ENCODE data around the gene EXOC7.
A peak's percentile ranks its signal among the peaks of the same experiment; 100 is the strongest.

Gene EXOC7

DNA sequence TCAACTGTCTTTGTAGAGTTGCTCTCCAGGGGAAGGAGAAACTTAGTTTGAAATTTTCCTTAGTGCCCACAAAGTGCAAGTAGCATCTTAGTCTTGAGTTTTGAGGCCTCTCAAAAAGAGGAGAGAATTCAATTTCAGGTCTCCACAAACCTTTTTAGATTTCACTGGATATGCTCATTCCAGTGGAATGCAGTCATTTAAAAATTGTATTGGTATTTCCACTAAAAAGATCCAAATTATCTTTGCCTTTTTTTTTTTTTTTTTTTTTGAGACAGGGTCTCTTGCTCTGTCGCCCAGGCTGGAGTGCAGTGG is 44.4 kb upstream of the EXOC7 start:
- H3K27ac ChIP-seq = no peak overlapping the region
- TF ChIP-seq, protein P1, sequence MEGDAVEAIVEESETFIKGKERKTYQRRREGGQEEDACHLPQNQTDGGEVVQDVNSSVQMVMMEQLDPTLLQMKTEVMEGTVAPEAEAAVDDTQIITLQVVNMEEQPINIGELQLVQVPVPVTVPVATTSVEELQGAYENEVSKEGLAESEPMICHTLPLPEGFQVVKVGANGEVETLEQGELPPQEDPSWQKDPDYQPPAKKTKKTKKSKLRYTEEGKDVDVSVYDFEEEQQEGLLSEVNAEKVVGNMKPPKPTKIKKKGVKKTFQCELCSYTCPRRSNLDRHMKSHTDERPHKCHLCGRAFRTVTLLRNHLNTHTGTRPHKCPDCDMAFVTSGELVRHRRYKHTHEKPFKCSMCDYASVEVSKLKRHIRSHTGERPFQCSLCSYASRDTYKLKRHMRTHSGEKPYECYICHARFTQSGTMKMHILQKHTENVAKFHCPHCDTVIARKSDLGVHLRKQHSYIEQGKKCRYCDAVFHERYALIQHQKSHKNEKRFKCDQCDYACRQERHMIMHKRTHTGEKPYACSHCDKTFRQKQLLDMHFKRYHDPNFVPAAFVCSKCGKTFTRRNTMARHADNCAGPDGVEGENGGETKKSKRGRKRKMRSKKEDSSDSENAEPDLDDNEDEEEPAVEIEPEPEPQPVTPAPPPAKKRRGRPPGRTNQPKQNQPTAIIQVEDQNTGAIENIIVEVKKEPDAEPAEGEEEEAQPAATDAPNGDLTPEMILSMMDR (IDR thresholded peaks at IDR 0.05) = no peak
- no peak for DNase-seq (ENCODE audit: low spot score)
- H3K4me3 ChIP-seq = no peak overlapping the region

DNA sequence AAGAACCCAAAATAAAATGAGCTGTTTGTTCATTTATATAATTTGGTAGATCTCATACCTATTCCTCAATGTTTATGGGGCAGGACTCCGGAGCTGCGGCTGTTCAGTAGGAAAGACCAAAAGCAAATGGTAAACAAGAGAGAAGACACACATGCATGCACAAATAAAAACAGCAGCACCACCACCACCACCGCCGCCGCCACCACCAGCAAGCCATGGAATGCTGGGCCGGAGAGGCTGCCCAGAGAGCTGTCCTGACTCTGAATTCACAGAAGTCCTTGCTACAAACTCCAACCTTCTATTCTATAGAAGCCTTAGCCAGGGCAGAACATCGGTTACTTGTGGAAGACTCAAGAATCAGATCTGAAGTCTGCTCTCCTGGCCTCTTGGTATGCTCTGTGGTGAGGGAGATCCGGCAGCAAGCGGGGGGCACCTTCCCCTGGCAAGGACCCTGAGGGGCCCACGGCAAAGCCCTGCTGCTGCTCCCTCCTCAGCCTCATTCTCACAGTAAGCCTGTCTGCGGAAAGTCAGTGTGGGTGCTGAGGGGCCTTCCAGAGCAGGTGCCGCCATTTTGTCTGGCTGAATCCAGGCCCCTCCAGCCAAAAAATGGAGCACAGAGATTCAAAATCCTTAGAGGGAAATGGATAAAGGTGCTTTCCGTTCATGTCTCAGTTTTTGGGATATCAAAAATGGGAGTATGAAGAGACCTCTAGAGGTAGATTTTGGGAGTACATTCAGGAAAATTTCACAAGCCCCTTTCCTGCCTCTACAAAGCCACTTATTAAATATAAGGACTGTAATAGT is 43.8 kb upstream of the EXOC7 start:
- no peak overlapping the region for H3K4me3 ChIP-seq
- no peak overlapping the region for H3K27ac ChIP-seq
- TF ChIP-seq, protein P1 (IDR thresholded peaks at IDR 0.05) = peak; percentile 36
- no peak for DNase-seq (ENCODE audit: low spot score)

DNA sequence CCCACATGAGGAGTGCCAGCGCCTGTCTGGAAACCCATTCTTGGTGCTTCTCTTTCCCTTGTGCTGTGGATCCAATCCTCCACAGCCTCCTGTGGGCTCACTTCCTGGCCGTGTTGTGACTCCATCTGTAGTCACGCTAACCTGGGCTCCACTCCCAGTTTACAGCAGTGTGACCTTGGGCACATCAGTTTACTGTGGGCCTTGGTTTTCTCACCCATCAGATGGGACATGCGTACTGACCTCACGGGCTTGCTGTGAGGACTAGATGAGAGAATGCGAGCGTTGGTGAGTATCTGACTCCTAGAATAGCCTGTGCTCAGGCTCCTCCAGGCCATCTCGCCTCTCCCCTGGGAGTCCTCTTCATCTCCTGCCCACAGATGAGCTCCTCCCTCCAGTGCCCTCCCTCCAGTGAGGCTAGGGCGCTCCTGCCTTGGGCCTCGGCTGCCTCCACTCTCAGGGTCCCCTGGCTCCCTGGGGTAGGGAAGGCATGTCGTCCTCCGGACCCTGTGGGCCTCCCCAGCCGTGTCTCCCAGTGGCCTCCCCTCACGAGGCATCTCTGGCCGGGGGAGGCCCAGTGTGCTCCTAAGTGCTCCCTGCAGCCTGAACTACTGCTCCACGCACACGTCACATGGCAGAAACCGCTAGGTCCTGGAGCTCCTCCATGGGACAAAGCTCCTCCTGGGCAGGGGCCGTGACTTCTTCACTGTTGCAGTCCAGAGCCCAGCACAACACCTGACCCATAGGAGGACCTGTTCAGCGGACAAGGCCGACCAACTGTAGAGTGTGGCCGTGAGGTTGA is 42.7 kb upstream of the EXOC7 start:
- Histone ChIP-seq H3K27ac (no peak overlapping the region), H3K4me3 (no peak overlapping the region)
- DNase-seq (ENCODE audit: low spot score) = no peak
- TF ChIP-seq, protein P1 (IDR thresholded peaks at IDR 0.05) = no peak

DNA sequence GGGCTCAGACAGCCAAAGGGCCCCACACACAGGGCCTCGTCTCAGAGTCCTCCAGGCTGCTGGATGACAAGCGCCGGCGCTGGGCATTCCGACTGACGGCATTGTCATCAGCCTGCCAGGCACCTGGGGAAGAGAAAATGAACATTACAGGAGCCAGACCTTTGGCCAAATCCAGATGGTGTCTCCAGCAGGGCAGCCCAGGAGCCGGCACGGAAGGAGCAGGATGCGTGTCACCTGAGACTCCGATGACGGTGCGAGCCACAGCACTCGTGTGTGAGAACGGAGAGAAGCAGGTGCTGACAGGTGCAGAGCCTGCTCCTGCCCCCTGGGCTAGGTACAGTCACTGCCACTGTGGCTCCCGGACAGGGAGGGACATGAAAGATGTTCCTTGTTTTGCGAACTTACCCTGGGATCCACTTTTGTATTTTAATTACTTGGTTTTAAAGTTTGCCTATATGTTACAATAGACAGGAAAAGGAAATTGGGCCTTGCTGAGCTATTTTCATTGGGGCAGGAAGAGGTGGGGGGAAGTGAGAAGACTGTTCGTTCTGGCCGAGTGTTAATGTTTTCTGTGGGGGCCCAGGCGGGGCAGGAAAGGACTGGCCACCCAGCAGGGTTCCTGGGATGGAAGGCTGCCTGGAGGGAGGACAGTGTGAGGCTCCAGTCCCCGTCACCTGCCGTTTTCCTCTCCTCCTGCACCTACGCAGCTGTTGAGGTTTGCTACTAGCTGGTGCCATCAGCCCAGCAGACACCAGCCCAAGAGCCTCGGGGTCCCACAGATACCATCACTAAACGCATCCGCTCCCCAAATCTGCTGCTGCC is 41.9 kb upstream of the EXOC7 start:
- Histone ChIP-seq H3K4me3 (no peak overlapping the region), H3K27ac (no peak overlapping the region)
- no peak for DNase-seq (ENCODE audit: low spot score)
- TF ChIP-seq, protein P1 (IDR thresholded peaks at IDR 0.05) = no peak

DNA sequence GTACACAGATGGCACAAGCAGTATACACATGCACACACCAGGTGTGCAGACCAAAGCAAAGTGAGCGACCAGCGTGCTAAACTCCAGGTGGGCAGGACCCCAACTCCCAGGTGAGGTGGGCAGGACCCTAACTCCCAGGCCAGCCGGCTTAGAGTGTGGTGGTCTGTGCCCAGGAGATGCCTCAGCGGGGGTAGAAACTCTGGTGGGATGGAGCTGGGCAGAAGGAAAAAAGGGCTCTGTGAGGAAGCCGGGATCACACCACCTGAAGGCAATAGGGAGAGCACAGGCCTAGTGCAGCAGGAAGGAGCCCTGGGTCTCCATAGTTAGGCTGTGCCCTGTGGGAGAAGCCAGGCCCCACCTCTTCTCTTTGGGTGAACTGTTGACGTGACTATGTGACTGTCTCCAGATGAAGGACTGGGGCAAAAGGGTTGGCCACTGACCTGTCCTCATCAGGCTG is 39.0 kb upstream of the EXOC7 start:
- no peak overlapping the region for H3K27ac ChIP-seq

DNA sequence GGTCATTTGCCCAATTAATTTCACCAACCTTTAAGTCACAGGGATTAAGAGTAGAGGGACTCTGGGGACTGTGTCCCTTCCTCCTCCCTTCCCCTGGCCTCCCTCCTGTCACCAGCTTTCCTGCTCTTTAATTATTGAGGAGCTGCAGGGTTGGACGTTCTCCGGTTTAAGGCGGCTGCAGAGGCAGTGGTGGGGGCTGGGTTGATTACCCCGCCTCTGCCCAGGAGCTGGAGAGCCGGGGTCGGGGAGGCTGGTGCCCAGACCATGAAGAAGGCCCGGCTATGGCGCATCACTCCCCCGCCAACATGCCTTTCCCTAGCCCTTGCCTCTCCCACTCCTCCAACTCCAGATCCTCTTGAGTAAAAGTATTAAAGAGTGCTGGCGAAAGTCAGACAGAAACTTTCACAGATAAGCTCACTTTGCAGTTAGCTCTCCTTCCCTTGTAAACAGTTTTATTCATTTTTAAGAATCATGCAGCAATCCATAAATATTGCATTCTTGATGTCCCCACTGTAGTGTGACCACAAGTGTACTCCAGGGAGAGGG is 38.5 kb upstream of the EXOC7 start:
- no peak for DNase-seq (ENCODE audit: low spot score)
- H3K27ac ChIP-seq = no peak overlapping the region
- TF ChIP-seq, protein P1 (IDR thresholded peaks at IDR 0.05) = no peak
- no peak overlapping the region for H3K4me3 ChIP-seq

More for the DNA sequence above, 39.0 kb upstream of the EXOC7 start:
- no peak for DNase-seq (ENCODE audit: low spot score)
- no peak overlapping the region for H3K4me3 ChIP-seq
- TF ChIP-seq, protein P1 (IDR thresholded peaks at IDR 0.05) = no peak

All from coronary artery (tissue), 2 donors.